KOPT-K1 (cell line): ENCODE results near the gene DYRK1A.

Experiments used
- H3K27ac ChIP-seq: fragments of 200-600 bp; sonication (generic); 2 replicates; pipeline ENCODE4 v1.5.1; 2016; ENCODE audit warnings: antibody characterized with exemption, mild to moderate bottlenecking, low read depth, low read length; ENCODE audit not compliant: poor library complexity, severe bottlenecking
- H3K36me3 ChIP-seq: fragments of 200-600 bp; sonication (generic); 2 replicates; pipeline ENCODE4 v1.5.1; 2017; ENCODE audit warnings: antibody characterized with exemption, mild to moderate bottlenecking, low read length, moderate library complexity; ENCODE audit not compliant: insufficient read depth
- H3K9me3 ChIP-seq: fragments of 200-600 bp; sonication (generic); 2 replicates; pipeline ENCODE4 v1.5.1; 2017; ENCODE audit warnings: antibody characterized with exemption, low read length, mild to moderate bottlenecking; ENCODE audit not compliant: insufficient read depth, poor library complexity, severe bottlenecking

Gene DYRK1A

DNA sequence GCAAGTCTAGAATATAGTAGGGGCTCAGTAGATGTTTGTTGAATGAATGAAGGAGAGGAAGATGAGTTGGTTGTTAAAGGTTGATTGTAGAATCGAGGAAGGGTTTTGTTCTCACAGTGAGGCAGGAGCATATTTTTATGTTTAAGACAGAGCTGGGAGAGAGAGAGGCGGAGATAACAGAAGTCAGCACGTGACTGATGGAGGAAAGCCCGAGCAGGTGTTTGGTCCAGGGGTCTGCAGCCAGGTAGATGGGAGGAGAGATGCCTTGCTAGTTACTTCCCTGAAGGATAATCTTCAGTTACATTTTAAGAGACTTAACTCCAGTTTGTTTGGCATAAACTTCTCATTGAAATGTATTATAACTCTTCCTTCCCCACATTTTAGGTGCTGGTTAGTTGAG is 86.8 kb downstream of the DYRK1A start:
- Histone ChIP-seq H3K9me3 (no peaks in the 10 kb centered on the region), H3K27ac (no peak overlapping the region), H3K36me3 (peaks cover 30% of the 10 kb centered on the region; the same call in 1 of the 2 replicates)

DNA sequence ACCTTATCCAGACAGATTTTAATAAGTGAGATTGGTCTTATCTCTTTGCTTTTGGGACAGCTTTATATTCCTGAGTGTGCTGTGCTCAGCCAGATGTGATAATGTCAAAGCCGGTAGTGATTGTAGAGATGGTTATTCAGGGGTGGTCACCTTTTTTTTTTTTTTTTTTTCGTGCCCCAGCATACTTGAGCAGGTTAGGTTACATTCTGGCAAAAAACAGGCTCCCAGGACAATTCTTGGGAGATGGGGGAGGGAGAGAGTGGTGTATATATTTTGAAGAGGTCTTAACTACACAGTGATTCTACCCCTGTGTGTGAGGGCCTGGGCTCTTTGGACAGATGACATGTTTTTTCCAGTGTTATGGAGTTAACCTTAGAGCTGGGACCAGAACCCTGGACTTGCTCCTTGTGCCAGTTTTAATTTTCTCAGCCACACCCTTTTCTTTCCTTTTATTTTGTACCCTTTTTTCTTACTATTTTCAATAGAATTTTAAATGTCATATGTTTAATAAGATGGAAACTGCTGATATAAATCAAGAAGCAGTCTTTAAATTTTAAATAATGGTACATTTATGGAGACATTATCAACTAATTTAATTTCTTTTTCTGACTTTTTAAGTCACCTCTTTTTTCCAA is 88.4 kb downstream of the DYRK1A start:
- no peak overlapping the region for H3K27ac ChIP-seq

DNA sequence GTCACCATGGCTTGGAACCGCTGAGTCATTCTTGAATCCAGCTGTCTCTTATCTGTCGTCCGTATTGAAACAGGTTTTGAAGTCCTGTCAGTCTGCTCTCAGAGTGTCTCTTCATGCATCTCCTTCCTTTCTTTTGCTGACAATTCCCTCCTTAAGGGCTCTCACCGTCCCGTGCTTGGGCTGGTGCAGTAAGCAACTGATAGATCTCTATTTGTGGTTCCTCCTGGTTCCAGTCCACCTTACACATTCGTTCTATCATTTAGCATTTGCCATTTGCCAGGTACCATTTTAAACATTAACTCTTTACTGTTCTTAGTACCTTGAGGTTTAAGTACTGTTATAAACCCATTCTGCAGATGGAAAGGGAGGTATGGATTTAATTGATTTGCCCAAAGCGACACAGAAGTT is 88.9 kb downstream of the DYRK1A start:
- Histone ChIP-seq H3K27ac (no peak overlapping the region), H3K9me3 (no peaks in the 10 kb centered on the region), H3K36me3 (peaks cover 18% of the 10 kb centered on the region; the same call in 1 of the 2 replicates)

More for the DNA sequence above, 88.4 kb downstream of the DYRK1A start:
- H3K9me3 ChIP-seq, result no peaks in the 10 kb centered on the region
- peaks cover 22% of the 10 kb centered on the region; the same call in 1 of the 2 replicates for H3K36me3 ChIP-seq

DNA sequence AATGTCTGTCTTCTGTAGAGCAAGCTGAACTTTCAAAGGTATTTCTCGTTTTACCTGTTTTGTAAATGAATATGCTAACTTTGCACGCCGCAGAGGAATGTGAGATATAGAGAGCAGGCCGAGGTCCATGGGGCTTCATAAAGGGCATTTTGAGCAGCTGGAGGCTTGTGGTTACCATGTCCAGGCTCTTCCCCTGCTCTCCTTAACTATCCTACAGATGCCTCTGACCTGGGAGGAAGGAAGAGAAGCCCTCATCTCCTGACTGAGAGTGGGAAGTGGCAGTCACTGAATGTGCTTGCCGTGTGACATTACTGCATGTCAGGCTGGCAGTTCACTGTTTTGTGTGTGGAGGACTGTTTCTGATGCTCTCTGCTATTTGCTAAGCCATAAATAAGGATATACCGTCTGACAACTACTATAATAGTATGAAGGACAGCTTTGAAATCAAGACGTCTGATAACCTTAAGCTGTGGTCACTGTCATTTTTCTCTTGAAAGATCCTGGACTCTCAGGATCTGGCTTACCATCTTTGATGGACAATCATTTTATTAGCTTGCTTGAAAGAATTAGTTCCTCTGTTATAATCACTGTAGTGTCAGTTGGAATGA is 92.2 kb downstream of the DYRK1A start:
- H3K27ac ChIP-seq, result peak overlapping the region; percentile 34
- H3K9me3 ChIP-seq, result no peaks in the 10 kb centered on the region
- H3K36me3 ChIP-seq, result peaks cover 18% of the 10 kb centered on the region; the same call in 1 of the 2 replicates

DNA sequence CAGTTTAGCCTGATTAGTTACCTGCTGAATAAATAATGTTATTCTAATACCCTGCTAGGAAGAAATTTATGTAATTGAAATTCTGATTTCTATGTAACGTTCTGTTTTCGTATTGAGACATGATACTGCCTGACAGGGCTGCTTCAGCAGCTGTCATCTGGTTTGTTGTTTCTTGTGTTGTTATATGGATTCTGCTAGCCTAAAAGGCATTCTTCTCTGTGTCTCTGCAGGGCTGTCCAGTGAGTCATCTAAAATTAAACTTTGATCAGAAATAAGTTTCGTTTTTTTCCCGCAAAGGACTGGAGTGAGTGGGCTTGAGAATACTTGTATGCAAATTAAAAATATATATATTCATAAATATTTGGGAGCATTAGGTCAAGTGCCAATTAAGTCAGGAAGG is 93.0 kb downstream of the DYRK1A start:
- H3K9me3 ChIP-seq, result no peaks in the 10 kb centered on the region
- H3K27ac ChIP-seq, result no peak overlapping the region
- peaks cover 18% of the 10 kb centered on the region; the same call in 1 of the 2 replicates for H3K36me3 ChIP-seq

DNA sequence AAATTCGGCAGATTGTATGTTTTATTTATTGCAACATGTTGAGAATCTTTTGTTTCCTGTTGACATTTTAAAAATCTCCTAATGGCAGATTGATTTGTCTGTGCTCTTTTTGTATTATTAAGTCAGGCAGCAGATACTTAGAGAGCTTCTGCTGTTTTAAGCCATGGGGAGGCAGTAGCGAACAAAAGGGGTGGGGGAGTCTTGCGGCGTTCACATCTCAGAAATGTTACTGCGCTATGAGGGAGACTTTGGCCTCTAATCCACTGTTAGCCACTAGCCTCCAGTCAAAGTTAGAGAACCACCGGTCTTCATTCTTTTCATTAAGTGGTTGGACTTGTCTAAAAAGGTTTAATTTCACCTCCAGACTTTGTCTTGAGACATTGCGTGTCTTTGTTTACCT is 93.6 kb downstream of the DYRK1A start:
- Histone ChIP-seq H3K9me3 (no peaks in the 10 kb centered on the region), H3K36me3 (peaks cover 23% of the 10 kb centered on the region; the same call in 1 of the 2 replicates), H3K27ac (no peak overlapping the region)

DNA sequence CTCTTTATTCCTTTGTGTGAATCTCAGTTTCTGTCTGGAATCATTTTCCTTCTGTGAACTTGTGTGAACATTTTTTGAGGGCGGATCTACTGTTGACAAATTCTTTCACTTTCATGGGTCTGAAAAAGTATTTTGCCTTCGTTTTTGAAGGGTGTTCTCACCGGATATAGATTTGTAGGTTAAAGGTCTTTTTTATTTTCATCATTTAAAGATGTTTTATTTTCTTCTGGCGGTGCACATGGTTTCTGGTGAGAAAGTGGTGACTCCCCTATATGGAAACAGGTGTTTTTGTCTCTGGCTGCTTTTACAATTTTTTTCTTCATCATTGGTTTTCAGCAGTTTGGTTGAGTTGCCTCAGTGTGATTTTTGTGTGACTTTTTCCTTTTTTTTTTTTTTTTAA is 94.9 kb downstream of the DYRK1A start:
- Histone ChIP-seq H3K27ac (peak overlapping the region; percentile 14), H3K36me3 (peaks cover 27% of the 10 kb centered on the region), H3K9me3 (no peaks in the 10 kb centered on the region)

DNA sequence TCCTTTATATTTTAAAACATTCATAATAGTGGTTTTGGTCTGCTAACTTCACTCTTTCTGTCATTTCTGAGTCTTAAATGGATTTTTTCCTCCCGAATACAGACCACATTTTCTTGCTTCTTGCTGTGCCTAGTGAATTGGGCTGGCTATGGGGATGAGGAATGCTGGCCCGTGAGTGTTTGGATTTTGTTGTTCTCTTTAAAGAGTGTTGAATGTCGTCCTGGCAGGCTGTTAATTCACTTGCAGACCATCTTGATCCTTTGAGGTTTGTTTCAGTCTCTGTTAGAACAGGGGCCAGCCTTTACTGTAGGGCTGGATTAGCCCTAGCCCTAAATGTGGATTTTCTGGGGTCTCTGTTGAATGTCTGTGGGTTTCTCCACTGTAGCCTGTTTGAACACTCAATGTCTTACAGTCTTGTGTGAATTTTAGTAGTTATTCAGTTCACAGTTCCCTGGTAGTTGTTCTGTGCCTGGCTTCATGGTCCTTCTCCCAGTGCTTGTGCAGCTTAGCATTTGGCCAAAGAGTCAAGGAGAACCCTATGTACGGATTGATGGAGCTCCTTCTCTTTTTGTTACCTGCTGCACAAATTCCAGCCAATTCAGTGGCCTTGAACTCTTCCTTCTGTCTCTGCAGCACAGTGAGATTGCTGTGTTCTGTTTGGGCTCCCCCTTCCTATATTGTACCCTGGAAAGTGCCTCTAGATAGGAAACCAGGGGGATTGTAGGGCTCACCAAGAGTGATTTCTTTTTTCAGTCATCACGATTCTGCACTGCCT is 95.7 kb downstream of the DYRK1A start:
- Histone ChIP-seq H3K9me3 (no peaks in the 10 kb centered on the region), H3K27ac (peak overlapping the region; percentile 14), H3K36me3 (peaks cover 29% of the 10 kb centered on the region)

DNA sequence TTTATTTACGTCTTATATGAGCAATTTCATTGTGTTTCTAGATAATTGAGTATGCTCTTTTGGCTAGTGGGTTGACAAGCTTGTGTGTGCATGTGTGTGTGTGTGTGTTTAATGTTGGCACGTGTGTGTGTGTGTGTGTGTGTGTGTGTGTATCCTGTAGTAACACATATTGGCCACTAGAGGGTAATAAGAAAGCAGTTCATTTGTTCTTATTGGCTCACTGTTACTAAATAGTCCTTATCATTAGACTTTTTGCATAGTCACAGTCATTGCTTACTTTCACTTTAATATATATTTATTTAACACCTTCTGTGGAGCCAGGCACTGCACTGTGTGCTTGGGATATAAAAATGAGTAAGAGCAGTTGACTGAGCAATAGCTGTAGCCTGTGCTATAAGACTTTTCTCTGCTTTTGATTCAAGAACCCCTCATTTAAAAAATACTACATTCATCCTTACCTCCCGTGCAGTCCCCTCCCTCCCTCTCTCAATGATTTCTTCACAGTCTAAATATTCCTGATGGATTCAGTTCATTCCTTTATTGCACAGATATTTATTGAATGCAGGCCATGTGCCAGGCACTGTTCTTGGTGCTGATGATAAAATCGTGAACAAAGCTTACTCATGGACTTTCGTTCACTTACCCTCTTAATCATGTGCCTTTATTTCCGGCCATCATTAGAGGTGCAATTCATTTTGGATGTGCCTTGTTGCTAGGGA is 96.7 kb downstream of the DYRK1A start:
- H3K9me3 ChIP-seq, result no peaks in the 10 kb centered on the region
- peak overlapping the region; percentile 17 for H3K27ac ChIP-seq
- peaks cover 38% of the 10 kb centered on the region for H3K36me3 ChIP-seq

DNA sequence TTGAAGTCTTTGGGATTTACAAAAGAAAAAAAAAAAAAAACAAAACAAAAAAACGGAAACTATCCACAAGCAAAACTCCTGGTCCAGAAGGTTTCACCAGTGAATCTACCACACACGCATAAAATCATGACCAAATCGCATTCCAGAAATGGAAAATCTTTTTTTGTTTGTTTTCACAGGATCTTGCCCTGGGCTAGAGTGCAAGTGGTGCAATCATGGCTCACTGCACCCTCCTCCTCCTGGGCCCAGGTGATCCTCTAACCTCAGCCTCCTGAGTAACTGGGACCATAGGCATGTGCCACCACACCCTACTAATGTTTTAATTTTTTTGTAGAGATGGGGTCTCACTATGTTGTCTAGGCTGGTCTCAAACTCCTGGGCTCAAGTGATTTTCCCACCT is 100.5 kb downstream of the DYRK1A start:
- Histone ChIP-seq H3K36me3 (peaks cover 58% of the 10 kb centered on the region), H3K27ac (no peak overlapping the region), H3K9me3 (peaks cover 11% of the 10 kb centered on the region)

DNA sequence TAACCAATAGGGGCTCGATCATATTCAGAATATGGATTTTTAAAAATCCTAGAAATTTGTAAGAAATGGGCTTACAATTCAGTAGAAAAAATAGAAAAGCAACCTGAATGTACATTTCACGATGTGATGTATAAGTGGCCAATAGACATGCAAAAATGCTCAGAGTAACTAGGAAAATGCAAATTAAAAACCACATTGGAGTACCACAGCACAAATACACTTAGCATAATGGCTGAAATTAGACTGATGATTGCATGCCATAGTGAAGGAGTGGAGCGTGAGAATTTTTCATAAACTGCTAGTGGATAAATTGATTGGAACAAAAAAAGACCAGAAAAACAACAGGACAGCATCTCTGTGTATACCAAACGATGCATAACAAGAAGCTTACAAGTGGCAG is 102.3 kb downstream of the DYRK1A start:
- Histone ChIP-seq H3K9me3 (peaks cover 11% of the 10 kb centered on the region), H3K27ac (no peak overlapping the region), H3K36me3 (peaks cover 76% of the 10 kb centered on the region)

DNA sequence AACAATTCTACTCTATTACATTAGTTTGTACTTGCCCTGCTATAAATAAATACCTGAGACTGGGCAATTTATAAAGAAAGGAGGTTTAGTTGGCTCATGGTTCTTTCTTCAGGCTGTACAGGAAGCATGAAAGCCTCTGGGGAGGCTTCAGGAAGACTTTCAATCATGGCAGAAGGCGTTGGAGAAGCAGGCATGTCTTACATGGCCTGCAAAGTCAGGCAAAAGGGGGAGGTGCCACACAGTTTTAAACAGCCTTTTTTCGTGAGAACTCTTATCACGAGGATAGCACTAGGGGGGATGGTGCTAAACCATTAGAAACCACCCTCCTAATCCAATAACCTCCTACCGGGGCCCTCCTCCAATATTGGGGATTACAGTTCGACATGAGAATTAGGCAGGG is 102.9 kb downstream of the DYRK1A start:
- peaks cover 81% of the 10 kb centered on the region for H3K36me3 ChIP-seq
- peaks cover 11% of the 10 kb centered on the region for H3K9me3 ChIP-seq
- no peak overlapping the region for H3K27ac ChIP-seq

DNA sequence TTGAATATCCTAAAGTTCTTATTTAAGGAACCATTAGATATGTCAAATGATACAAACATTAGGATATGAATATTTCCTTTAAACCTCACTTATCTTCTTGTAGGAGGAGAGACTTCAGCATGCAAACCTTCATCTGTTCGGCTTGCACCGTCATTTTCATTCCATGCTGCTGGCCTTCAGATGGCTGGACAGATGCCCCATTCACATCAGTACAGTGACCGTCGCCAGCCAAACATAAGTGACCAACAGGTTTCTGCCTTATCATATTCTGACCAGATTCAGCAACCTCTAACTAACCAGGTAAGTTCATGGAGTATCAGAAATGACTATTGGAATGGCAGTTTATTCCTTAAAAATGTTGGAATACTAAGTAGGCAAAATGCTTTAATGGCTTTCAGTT is 106.0 kb downstream of the DYRK1A start:
- H3K27ac ChIP-seq, result no peak overlapping the region
- peaks cover 83% of the 10 kb centered on the region for H3K36me3 ChIP-seq
- H3K9me3 ChIP-seq, result peaks cover 11% of the 10 kb centered on the region

DNA sequence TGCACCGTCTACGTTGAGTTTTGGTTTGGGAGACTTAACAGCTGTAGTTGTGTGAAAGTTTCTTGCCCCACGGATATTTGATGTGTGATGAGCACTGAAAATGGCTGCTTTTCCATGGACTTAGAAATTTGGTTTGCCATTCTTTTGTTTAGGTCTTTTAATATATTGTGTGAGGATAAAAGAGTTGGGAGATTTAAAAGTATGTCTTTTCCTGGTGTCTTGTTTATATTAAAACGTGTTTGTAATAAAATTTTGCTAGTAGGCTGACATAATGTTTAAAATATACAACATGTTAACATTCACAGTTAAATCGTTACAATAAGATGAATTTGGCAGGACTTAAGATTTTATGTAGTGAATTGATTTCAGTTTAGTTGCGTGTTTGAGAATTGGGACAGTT is 106.9 kb downstream of the DYRK1A start:
- H3K36me3 ChIP-seq, result peaks cover 80% of the 10 kb centered on the region
- no peak overlapping the region for H3K27ac ChIP-seq

DNA sequence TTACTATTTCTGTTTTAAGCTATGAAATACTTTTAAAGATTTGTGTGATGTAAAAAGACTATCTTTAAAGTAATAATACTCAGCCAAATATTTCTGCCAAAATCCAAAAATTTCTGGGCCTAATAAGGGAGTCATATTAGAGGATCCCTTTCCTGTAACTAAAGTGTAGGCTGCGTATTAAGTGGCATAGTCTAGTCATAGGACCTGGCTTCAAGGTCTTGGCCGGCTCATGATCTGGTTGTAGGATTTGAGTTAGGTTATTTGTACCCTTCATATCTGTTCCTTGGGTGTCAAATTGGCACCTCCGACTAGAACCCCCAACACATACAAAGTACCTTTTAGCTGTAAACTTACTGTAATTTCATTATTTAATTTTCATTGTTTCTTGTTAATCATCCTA is 107.8 kb downstream of the DYRK1A start:
- H3K27ac ChIP-seq, result no peak overlapping the region
- peaks cover 80% of the 10 kb centered on the region for H3K36me3 ChIP-seq
- peaks cover 2% of the 10 kb centered on the region for H3K9me3 ChIP-seq

More for the DNA sequence above, 106.9 kb downstream of the DYRK1A start:
- H3K9me3 ChIP-seq, result peaks cover 10% of the 10 kb centered on the region
